Brain microvascular endothelial cell (primary cell): ENCODE measurements around the gene RIGI.
A peak's percentile ranks its signal among the peaks of the same experiment; 100 is the strongest.

Source experiments
- DNase-seq: peaks from one replicate; pipeline ENCODE4 v3.0.0-alpha.2; 2020
- H3K27ac ChIP-seq: fragments of 250-450 bp; sonication (Bioruptor Pico); 2 replicates; pipeline ENCODE4 v1.5.1; 2020; ENCODE audit warnings: mild to moderate bottlenecking, moderate library complexity
- H3K27me3 ChIP-seq: fragments of 250-450 bp; sonication (Bioruptor Pico); replicated peaks from 2 replicates; pipeline ENCODE4 v1.5.1; 2020; ENCODE audit warnings: mild to moderate bottlenecking
- H3K36me3 ChIP-seq: fragments of 250-450 bp; sonication (Bioruptor Pico); replicated peaks from 2 replicates; pipeline ENCODE4 v1.5.1; 2020; ENCODE audit warnings: mild to moderate bottlenecking
- H3K4me3 ChIP-seq: 2 replicates; pipeline ENCODE4 v1.5.1; 2011; ENCODE audit warnings: low read depth, mild to moderate bottlenecking, control low read depth, low read length, moderate library complexity
- CTCF ChIP-seq: IDR thresholded peaks from 2 replicates; pipeline ENCODE4 v1.5.1; 2011; ENCODE audit warnings: low read depth, mild to moderate bottlenecking, moderate library complexity, low read length, control low read depth, inconsistent platforms; ENCODE audit errors: missing control alignments
- in situ Hi-C: cut with HindIII; loops from 2 replicates; pipeline ENCODE4 v1.10.0; 2017; ENCODE audit warnings: low sequenced_read_pairs, low pct_ligation_motif_present

Gene RIGI

GRCh38 chr9:32487981-32488380 lies 38.0 kb downstream of the RIGI start:
- DNase-seq: peak; percentile 72
- in situ Hi-C loops: no loop called here
- H3K4me3 ChIP-seq: no peak overlapping the region
- H3K36me3 ChIP-seq: peaks cover 42% of the 10 kb centered on the region
- H3K27ac ChIP-seq: peak overlapping the region; percentile 75
- H3K27me3 ChIP-seq: no peaks in the 10 kb centered on the region
- TF ChIP-seq CTCF: no peak

GRCh38 chr9:32486839-32487562 lies 39.0 kb downstream of the RIGI start:
- H3K27me3 ChIP-seq: no peaks in the 10 kb centered on the region
- TF ChIP-seq CTCF: no peak
- peaks cover 42% of the 10 kb centered on the region for H3K36me3 ChIP-seq
- no peak overlapping the region for H3K4me3 ChIP-seq
- in situ Hi-C loops: no loop called here
- H3K27ac ChIP-seq: peak overlapping the region; percentile 75
- DNase-seq: peak; percentile 64

GRCh38 chr9:32483343-32483742 lies 42.7 kb downstream of the RIGI start:
- H3K4me3 ChIP-seq: no peak overlapping the region
- H3K27ac ChIP-seq: no peak overlapping the region
- no peaks in the 10 kb centered on the region for H3K27me3 ChIP-seq
- peaks cover 57% of the 10 kb centered on the region for H3K36me3 ChIP-seq
- no peak for DNase-seq
- in situ Hi-C loops: no loop called here
- no peak for TF ChIP-seq CTCF
